ENCODE results near the gene TMEM31. TPM values are rescaled to one million over a fixed set of nuclear protein-coding genes. Genes with fewer than 3 reads are reported as not detected.

Gene TMEM31
- total and polyA plus RNA-seq, 2 donors (not counting 3 experiments of a cell fraction or from before 2014, with no cell fraction given), result not detected

DNA sequence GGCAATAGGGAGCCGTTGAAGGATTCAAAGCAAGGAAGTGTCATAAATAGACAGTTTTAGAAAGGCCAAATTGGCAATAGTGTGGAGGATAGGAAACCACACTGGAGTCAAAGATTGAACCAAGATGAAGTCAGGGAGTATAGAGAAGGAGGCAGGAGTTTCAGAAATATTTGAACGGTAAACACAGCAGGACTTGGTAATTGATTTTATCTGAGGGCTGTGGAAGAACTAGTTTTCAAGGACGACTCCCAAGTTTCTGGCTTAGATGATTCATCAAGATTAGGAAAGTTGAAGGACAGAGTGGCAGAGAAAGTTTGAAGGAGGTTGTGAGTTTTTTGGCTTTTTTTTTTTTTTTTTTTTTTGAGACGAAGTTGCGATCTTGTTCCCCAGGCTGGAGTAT is 11.5 kb upstream of the TMEM31 start:
- ChIA-PET POLR2A (no interaction called here), CTCF (interaction anchor here (1.1 kb wide), 1 partner anchor 75 kb away, joined by 3 read pairs; no protein-coding TSS in a partner anchor)
- H3K4me1 ChIP-seq (ENCODE audit: control insufficient read depth, extremely low read depth, insufficient read depth, low read length), result no peaks in the 10 kb centered on the region
- dilution Hi-C loops (cut with MboI; ENCODE audit: extremely low pct_ligation_motif_present, low sequenced_read_pairs) (no loop called here), intact Hi-C loops (cut with micrococcal nuclease) (no loop called here)
- no peaks in the 10 kb centered on the region for H3K36me3 ChIP-seq (ENCODE audit: control insufficient read depth in 2 of 2, extremely low read depth in 1 of 2, insufficient read depth in 2 of 2, low read length in 2 of 2)
- H3K9me3 ChIP-seq (replicated peaks; ENCODE audit: control insufficient read depth, insufficient read depth, low read length), result no peaks in the 10 kb centered on the region
- BruUV-seq (replicated peaks), result no TSS peak
- H3K27me3 ChIP-seq (ENCODE audit: control insufficient read depth in 2 of 2, insufficient read depth in 2 of 2, low read length in 2 of 2), result peaks cover 0 to 3% of the 10 kb centered on the region in 2 experiments
- no peaks in the 10 kb centered on the region for H3K79me2 ChIP-seq (ENCODE audit: control insufficient read depth, insufficient read depth, low read length)
- no peak overlapping the region for H3K4me2 ChIP-seq (ENCODE audit: insufficient read depth, low read length)
- no peak overlapping the region for H3K4me3 ChIP-seq (replicated peaks in 1 of 3; ENCODE audit: insufficient read depth in 1 of 3, low read depth in 1 of 3, low read length in 3 of 3)
- H3K9me1 ChIP-seq (replicated peaks; ENCODE audit: control insufficient read depth, extremely low read depth, insufficient read depth, low read length), result no peaks in the 10 kb centered on the region
- TF ChIP-seq FOS (IDR thresholded peaks at IDR 0.05; ENCODE audit: borderline replicate concordance, insufficient read depth, low read length) (no peak), POLR2A (IDR thresholded peaks at IDR 0.05; ENCODE audit: low read depth, low read length) (no peak), EZH2 (IDR thresholded peaks at IDR 0.05; ENCODE audit: borderline replicate concordance, low read depth, low read length, severe bottlenecking) (no peak), GATA2 (IDR thresholded peaks at IDR 0.05; ENCODE audit: insufficient read depth, insufficient read length, low read depth, low read length) (no peak), MYC (IDR thresholded peaks at IDR 0.05; ENCODE audit: low read depth, low read length) (no peak), JUN (IDR thresholded peaks at IDR 0.05; ENCODE audit: borderline replicate concordance, insufficient read depth, insufficient read length, low read depth) (no peak), POLR2AphosphoS5 (IDR thresholded peaks at IDR 0.05; ENCODE audit: insufficient read depth, low read depth, low read length) (no peak)
- TF ChIP-seq, protein P1, sequence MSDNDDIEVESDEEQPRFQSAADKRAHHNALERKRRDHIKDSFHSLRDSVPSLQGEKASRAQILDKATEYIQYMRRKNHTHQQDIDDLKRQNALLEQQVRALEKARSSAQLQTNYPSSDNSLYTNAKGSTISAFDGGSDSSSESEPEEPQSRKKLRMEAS (IDR thresholded peaks at IDR 0.05; ENCODE audit: insufficient read depth, insufficient read length), result no peak
- TF ChIP-seq, protein P2, sequence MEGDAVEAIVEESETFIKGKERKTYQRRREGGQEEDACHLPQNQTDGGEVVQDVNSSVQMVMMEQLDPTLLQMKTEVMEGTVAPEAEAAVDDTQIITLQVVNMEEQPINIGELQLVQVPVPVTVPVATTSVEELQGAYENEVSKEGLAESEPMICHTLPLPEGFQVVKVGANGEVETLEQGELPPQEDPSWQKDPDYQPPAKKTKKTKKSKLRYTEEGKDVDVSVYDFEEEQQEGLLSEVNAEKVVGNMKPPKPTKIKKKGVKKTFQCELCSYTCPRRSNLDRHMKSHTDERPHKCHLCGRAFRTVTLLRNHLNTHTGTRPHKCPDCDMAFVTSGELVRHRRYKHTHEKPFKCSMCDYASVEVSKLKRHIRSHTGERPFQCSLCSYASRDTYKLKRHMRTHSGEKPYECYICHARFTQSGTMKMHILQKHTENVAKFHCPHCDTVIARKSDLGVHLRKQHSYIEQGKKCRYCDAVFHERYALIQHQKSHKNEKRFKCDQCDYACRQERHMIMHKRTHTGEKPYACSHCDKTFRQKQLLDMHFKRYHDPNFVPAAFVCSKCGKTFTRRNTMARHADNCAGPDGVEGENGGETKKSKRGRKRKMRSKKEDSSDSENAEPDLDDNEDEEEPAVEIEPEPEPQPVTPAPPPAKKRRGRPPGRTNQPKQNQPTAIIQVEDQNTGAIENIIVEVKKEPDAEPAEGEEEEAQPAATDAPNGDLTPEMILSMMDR (IDR thresholded peaks at IDR 0.05; ENCODE audit: extremely low read depth in 1 of 2, insufficient read depth in 1 of 2, low read depth in 1 of 2, low read length in 2 of 2), result no peak
- H4K20me1 ChIP-seq (replicated peaks; ENCODE audit: control insufficient read depth, extremely low read depth, insufficient read depth, low read length), result no peaks in the 10 kb centered on the region
- H3K9ac ChIP-seq (replicated peaks; ENCODE audit: extremely low read depth, insufficient read depth, low read length), result no peak overlapping the region
- H3K27ac ChIP-seq (ENCODE audit: insufficient read depth, low read depth, low read length), result no peak overlapping the region
- FAIRE-seq (no peak), DNase-seq (ENCODE audit: low read depth, low spot score) (no peak)
- no peak overlapping the region for H2AFZ ChIP-seq (ENCODE audit: low read depth, low read length)
